Stomach (tissue), 9 donors: Measurements from ENCODE around the gene CDK15. TPM values are rescaled to one million over a fixed set of nuclear protein-coding genes. Genes with fewer than 3 reads are reported as not detected.
"Not testable (repeated sequence)": the region's sequence is repeated elsewhere in the genome, so short reads cannot be mapped to it uniquely, and the experiment has no call there.

Experiments
- DNase-seq, 2 donors: peaks; one replicate each; pipeline versions ENCODE4 v3.0.0 to v3.0.0-alpha.2; 2013 to 2019
- H3K27ac ChIP-seq, 5 donors: fragments of 200-600 bp in 4 of 5; sonication (generic) in 4 of 5; one replicate each; pipeline ENCODE4 v1.5.1; 2013 to 2019; ENCODE audit warnings: mild to moderate bottlenecking in 1 of 5, moderate library complexity in 1 of 5
- H3K27me3 ChIP-seq, 3 donors: fragments of 200-600 bp; sonication (generic); one replicate each; pipeline ENCODE4 v1.5.1; 2017 to 2019; ENCODE audit warnings: mixed run types in 1 of 3
- H3K36me3 ChIP-seq, 4 donors: fragments of 200-600 bp; sonication (generic); 1 replicate in 3 of 4; 2 replicates in 1 of 4; pipeline ENCODE4 v1.5.1; 2016 to 2019
- H3K4me1 ChIP-seq, 4 donors: fragments of 200-600 bp; sonication (generic); one replicate each; pipeline ENCODE4 v1.5.1; 2016 to 2019
- H3K4me3 ChIP-seq, 4 donors: fragments of 200-600 bp; sonication (generic) in 3 of 4; one replicate each; pipeline ENCODE4 v1.5.1; 2016 to 2019; ENCODE audit warnings: mild to moderate bottlenecking in 1 of 4
- H3K9me3 ChIP-seq, 4 donors: fragments of 200-600 bp; sonication (generic); one replicate each; pipeline ENCODE4 v1.5.1; 2016 to 2019
- CTCF ChIP-seq, 7 experiments: fragments of 450-650 bp in 4 of 7; fragments of 200-600 bp in 3 of 7; sonication (generic) in 3 of 7; IDR thresholded peaks; one replicate each; pipeline ENCODE4 v1.5.1; 2016 to 2019; ENCODE audit warnings: antibody characterized with exemption in 7 of 7, control low read depth in 2 of 7, mild to moderate bottlenecking in 1 of 7
- EP300 ChIP-seq: sonication (generic); formaldehyde crosslinking; IDR thresholded peaks from one replicate; pipeline ENCODE4 v1.6.1; 2017; ENCODE audit warnings: antibody characterized with exemption
- POLR2A ChIP-seq, 4 donors: fragments of 450-650 bp; IDR thresholded peaks; one replicate each; pipeline ENCODE4 v1.6.1; 2016; ENCODE audit warnings: antibody characterized with exemption in 4 of 4, control low read depth in 2 of 4, mild to moderate bottlenecking in 1 of 4, moderate library complexity in 1 of 4
- POLR2AphosphoS5 ChIP-seq, 3 donors: sonication (generic); formaldehyde crosslinking; IDR thresholded peaks; one replicate each; pipeline ENCODE4 v1.6.1; 2016; ENCODE audit warnings: antibody characterized with exemption in 3 of 3
- WGBS, 5 donors: extraction: QIAGEN DNeasy Blood & Tissue Kit in 3 of 5; methylation state at CpG; one replicate each; pipeline versions ENCODE4 v1.1.5 to v1.1.7; 2013 to 2018; 5-methylcytosine and 5-hydroxymethylcytosine counted together
- intact Hi-C: fragments of 100-400 bp; cut with DNase I; formaldehyde crosslinking; loops from one replicate; pipeline ENCODE4 v1.15.1; 2023; ENCODE audit warnings: low total_unique reads
- polyA plus RNA-seq, 3 donors: library from polyadenylated mRNA; stranded (reverse); fragments of 200-250 nt; gene quantifications; one replicate each; pipeline ENCODE4 v1.2.3, GENCODE V29; 2013
- total RNA-seq, 5 donors: library from RNA; depleted of rRNA; stranded (reverse); fragments of >200 nt; gene quantifications; one replicate each; pipeline versions ENCODE4 v1.1.0 to v1.2.3, GENCODE V29; 2014 to 2016
- donor health status: healthy with polysubstance abuse.
- donor health status: Bipolar disorder and iron deficiency.
- donor health status: healthy.

CDK15 gene
- total and polyA plus RNA-seq, 8 donors: 0.08 to 24.1 (median 3.2) TPM; not detected in 2

GRCh38 chr2:201807452-201807999 is 1.2 kb downstream of the CDK15 start:
- peaks cover 0 to 4% (median 0%) of the 10 kb centered on the region in 4 donors for H3K4me1 ChIP-seq
- peak in 1 of 2 donors; percentile 63 for DNase-seq
- H3K27me3 ChIP-seq: no peaks in the 10 kb centered on the region
- no peak for TF ChIP-seq CTCF (IDR thresholded peaks at IDR 0.05)
- no peak for TF ChIP-seq EP300
- no peak for TF ChIP-seq POLR2AphosphoS5 (IDR thresholded peaks at IDR 0.05)
- TF ChIP-seq POLR2A (IDR thresholded peaks at IDR 0.05): no peak
- H3K36me3 ChIP-seq: no peaks in the 10 kb centered on the region
- intact Hi-C loops: no loop called here
- WGBS, 5 donors: 59 to 68% (median 63%) methylated on average over 8 of the region's 8 CpGs
- H3K9me3 ChIP-seq: no peaks in the 10 kb centered on the region
- H3K4me3 ChIP-seq: no peak overlapping the region
- peak overlapping the region in 2 of 5 donors; percentile 28 to 46 for H3K27ac ChIP-seq

DNA sequence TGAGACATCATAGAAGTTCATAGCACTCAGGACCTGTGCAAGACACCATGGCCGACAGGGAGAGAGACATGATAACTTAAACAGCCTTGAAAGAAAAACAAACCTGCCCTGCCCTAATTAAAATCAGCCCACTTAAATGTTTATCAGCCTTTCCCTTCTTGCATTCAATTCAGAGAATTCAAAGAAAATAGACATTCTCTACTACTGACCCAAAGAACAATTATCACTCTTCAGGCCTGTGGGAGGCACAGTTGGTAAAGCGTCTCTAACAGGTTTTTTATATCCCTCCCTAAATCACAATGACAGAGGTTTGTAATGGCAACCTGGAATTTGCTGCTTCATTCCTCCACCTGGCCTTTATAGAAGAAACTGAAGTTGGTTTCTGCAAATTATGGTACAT is 1.7 kb downstream of the CDK15 start:
- no peak for DNase-seq
- H3K27me3 ChIP-seq: no peaks in the 10 kb centered on the region
- peaks cover 0 to 4% (median 0%) of the 10 kb centered on the region in 4 donors for H3K4me1 ChIP-seq
- no peak overlapping the region for H3K4me3 ChIP-seq
- peak overlapping the region in 1 of 5 donors; percentile 28 for H3K27ac ChIP-seq
- TF ChIP-seq EP300: no peak
- TF ChIP-seq POLR2AphosphoS5 (IDR thresholded peaks at IDR 0.05): no peak
- TF ChIP-seq CTCF (IDR thresholded peaks at IDR 0.05): no peak
- TF ChIP-seq POLR2A (IDR thresholded peaks at IDR 0.05): no peak
- 80 to 85% (median 81%) methylated on average over 2 of the region's 2 CpGs for WGBS, 5 donors
- no peaks in the 10 kb centered on the region for H3K36me3 ChIP-seq
- H3K9me3 ChIP-seq: no peaks in the 10 kb centered on the region
- intact Hi-C loops: no loop called here

DNA sequence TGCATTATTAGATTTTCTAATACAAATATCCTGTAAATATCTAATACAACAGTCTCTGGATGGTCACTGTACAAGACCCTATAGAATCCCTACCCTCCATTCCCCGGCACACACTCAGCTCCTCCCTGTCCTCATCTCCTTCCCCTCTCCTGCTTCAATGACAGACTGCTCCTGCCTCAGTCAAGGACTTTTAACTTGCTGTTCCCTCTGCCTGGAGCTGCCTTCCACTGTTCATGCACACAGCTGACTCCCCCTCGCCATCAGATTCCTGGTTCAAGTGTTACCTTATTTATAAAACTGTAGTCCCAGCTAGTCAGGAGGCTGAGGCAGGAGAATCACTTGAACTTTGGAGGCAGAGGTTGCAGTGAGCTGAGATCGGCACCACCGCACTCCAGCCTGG is 3.3 kb downstream of the CDK15 start:
- DNase-seq: no peak
- H3K36me3 ChIP-seq: no peaks in the 10 kb centered on the region
- intact Hi-C loops: no loop called here
- WGBS, 5 donors: 72 to 86% (median 81%) methylated on average over 4 of the region's 4 CpGs
- peaks cover 0 to 4% (median 0%) of the 10 kb centered on the region in 4 donors for H3K4me1 ChIP-seq
- no peak overlapping the region for H3K4me3 ChIP-seq
- H3K27ac ChIP-seq: no peak overlapping the region
- no peaks in the 10 kb centered on the region for H3K9me3 ChIP-seq
- TF ChIP-seq CTCF (IDR thresholded peaks at IDR 0.05): no peak
- H3K27me3 ChIP-seq: no peaks in the 10 kb centered on the region

- H3K4me3 ChIP-seq, H3K9me3 ChIP-seq, H3K27me3 ChIP-seq, intact Hi-C loops, H3K36me3 ChIP-seq, H3K27ac ChIP-seq, DNase-seq, H3K4me1 ChIP-seq: not testable (repeated sequence)
- 85 to 97% (median 88%) methylated on average over 7 of the region's 7 CpGs for WGBS, 5 donors
Measured at GRCh38 chr2:201810604-201811003, 4.3 kb downstream of the CDK15 start.

GRCh38 chr2:201813996-201814760 is 7.8 kb downstream of the CDK15 start:
- no peaks in the 10 kb centered on the region for H3K27me3 ChIP-seq
- H3K4me3 ChIP-seq: no peak overlapping the region
- TF ChIP-seq POLR2A (IDR thresholded peaks at IDR 0.05): no peak
- TF ChIP-seq EP300: no peak
- no peak for TF ChIP-seq POLR2AphosphoS5 (IDR thresholded peaks at IDR 0.05)
- no peak for TF ChIP-seq CTCF (IDR thresholded peaks at IDR 0.05)
- H3K27ac ChIP-seq: no peak overlapping the region
- intact Hi-C loops: no loop called here
- H3K4me1 ChIP-seq: no peaks in the 10 kb centered on the region
- WGBS, 5 donors: 47 to 65% (median 51%) methylated on average over 9 of the region's 9 CpGs
- DNase-seq: peak in 1 of 2 donors; percentile 31
- no peaks in the 10 kb centered on the region for H3K36me3 ChIP-seq
- H3K9me3 ChIP-seq: no peaks in the 10 kb centered on the region
